Skeletal muscle tissue (tissue), 4 donors: ENCODE measurements around the gene PHOX2A. TPM values are rescaled to one million over a fixed set of nuclear protein-coding genes. Genes with fewer than 3 reads are reported as not detected.
"Not testable (repeated sequence)": the region's sequence is repeated elsewhere in the genome, so short reads cannot be mapped to it uniquely, and the experiment has no call there.

Experiments used
- H3K27ac ChIP-seq: one replicate; pipeline ENCODE4 v1.7.0; 2013; ENCODE audit warnings: mild to moderate bottlenecking, low read depth, low read length, inconsistent platforms
- H3K27me3 ChIP-seq, 3 donors: one replicate each; pipeline ENCODE4 v1.7.0; 2013; ENCODE audit warnings: low read length in 3 of 3; ENCODE audit not compliant: control insufficient read depth in 3 of 3, insufficient read depth in 3 of 3
- H3K36me3 ChIP-seq, 3 donors: one replicate each; pipeline ENCODE4 v1.7.0; 2013; ENCODE audit warnings: low read length in 3 of 3; ENCODE audit not compliant: control insufficient read depth in 3 of 3, insufficient read depth in 3 of 3
- H3K4me1 ChIP-seq, 3 donors: one replicate each; pipeline ENCODE4 v1.7.0; 2013; ENCODE audit warnings: low read length in 3 of 3, mild to moderate bottlenecking in 3 of 3; ENCODE audit not compliant: control insufficient read depth in 3 of 3, insufficient read depth in 3 of 3
- H3K4me3 ChIP-seq, 3 donors: one replicate each; pipeline ENCODE4 v1.7.0; 2013; ENCODE audit warnings: low read length in 3 of 3
- H3K9ac ChIP-seq, 3 donors: one replicate each; pipeline ENCODE4 v1.7.0; 2013; ENCODE audit warnings: low read length in 3 of 3, mild to moderate bottlenecking in 3 of 3, moderate library complexity in 2 of 3, low read depth in 1 of 3
- H3K9me3 ChIP-seq, 3 donors: one replicate each; pipeline ENCODE4 v1.7.0; 2013; ENCODE audit warnings: low read length in 3 of 3; ENCODE audit not compliant: control insufficient read depth in 3 of 3
- total RNA-seq: library from RNA; depleted of rRNA; stranded (reverse); fragments of >200 nt; gene quantifications from one replicate; pipeline ENCODE4 v1.2.3, GENCODE V29; 2014
- donor health status: Osteomylitis.

Gene PHOX2A
- not detected for total RNA-seq

DNA sequence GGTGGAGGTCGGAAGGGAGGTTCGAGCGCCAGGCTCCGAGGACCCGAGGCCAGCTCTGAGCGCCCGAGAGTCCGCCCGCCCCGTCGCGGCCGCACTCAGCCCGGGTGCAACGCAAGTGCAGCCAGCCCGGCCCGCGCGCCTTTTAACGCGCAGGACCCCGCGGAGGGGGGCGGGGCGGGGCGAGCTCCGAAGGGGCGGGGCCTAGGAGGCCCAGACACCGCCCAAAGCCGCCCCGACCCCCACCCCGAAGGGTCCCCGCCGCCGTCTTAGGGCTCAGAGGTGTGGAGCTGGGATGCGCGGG is at the start of gene PHOX2A:
Gene PHOX2A, minus strand, starts transcription at position 117 of the 301 bp plus-strand sequence. CDS start 172 bp downstream, outside the sequence.
- Histone ChIP-seq H3K9ac (no peak within 1 kb of the TSS), H3K27me3 (peaks cover 56 to 64% (median 60%) of the 10 kb centered on the region in 3 donors), H3K4me1 (peaks cover 12 to 18% (median 16%) of the 10 kb centered on the region in 3 donors), H3K27ac (no peak within 1 kb of the TSS), H3K36me3 (no peaks in the 10 kb centered on the region), H3K4me3 (no peak within 1 kb of the TSS), H3K9me3 (no peaks in the 10 kb centered on the region)

DNA sequence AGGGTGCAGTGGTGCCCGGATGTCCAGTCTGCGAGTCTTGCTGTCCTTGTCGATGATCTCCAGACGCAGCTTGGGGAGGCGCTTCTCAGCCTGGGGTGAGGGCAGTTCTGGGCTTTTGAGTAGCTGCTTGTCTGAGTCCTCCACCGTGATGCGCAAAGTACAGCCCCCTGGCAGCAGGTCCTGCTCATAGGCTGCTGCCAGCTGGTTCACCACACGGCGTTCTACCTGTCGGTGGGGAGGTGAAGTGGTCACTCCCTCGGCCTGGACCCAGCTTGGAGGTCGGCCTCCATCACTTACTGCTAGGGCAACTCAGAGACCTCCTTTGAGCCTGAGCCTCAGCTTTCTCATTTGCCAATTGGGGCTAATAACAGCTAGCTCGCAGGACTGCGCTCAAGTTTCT is 49.4 kb upstream of the PHOX2A start:
- H3K9ac ChIP-seq = no peak overlapping the region
- no peak overlapping the region for H3K4me3 ChIP-seq
- H3K36me3 ChIP-seq = peaks cover 40 to 52% (median 50%) of the 10 kb centered on the region in 3 donors
- H3K9me3 ChIP-seq = no peaks in the 10 kb centered on the region
- no peak overlapping the region for H3K27ac ChIP-seq
- H3K27me3 ChIP-seq = no peaks in the 10 kb centered on the region
- H3K4me1 ChIP-seq = no peaks in the 10 kb centered on the region

DNA sequence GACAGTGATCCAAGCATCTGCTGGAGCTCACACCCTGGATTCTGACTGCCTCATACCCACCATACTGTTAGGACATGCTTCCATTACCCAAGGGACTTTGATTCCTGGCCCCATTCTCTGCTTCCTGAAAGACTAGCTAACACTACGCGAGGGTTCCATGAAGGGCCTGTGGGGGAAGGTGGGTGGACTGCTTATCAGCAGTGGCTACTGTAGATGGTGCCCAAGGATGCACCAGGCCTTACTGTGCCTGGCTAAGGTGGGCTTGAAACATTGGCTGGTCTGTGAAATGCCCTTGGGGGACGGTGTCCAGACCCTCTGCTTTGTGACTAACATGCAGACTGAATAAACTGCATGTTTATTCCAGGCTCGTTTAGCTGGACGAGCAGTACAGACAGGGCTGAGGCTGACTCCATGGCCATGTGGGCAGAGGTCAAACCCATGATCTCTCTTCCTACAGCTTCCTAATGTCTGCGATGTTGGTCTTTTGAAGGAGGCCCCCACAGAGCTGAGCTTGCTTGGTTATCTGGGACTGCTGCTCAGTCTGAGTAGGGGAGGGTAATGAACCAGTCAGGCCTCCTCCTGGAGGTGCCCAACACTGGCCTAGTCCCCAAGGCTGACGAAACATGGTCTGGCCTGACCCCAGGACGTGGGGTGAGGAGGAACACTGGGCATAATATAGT is 48.3 kb upstream of the PHOX2A start:
- H3K9me3 ChIP-seq = no peaks in the 10 kb centered on the region
- peaks cover 32 to 45% (median 45%) of the 10 kb centered on the region in 3 donors for H3K36me3 ChIP-seq
- no peaks in the 10 kb centered on the region for H3K4me1 ChIP-seq
- no peaks in the 10 kb centered on the region for H3K27me3 ChIP-seq
- no peak overlapping the region for H3K9ac ChIP-seq
- no peak overlapping the region for H3K4me3 ChIP-seq
- no peak overlapping the region for H3K27ac ChIP-seq

DNA sequence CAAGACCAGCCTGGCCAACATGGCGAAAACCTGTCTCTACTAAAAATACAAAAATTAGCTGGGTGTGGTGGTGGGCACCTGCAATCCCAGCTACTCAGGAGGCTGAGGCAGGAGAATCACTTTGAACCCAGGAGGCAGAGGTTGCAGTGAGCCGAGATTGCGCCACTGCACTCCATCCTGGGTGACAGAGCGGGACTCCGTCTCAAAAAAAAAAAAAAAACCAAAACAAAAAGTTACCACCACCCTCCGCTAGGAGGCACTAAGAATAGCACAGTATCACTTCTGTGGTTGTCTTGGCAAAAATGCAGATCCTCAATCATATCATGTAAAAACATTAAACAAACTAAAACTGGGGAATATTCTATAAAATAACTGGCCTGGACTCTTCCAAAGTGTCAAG is 46.8 kb upstream of the PHOX2A start:
- H3K4me1 ChIP-seq, H3K27me3 ChIP-seq, H3K9ac ChIP-seq, H3K4me3 ChIP-seq, H3K9me3 ChIP-seq, H3K27ac ChIP-seq: not testable (repeated sequence)
- H3K36me3 ChIP-seq = peaks cover 24 to 34% (median 33%) of the 10 kb centered on the region in 3 donors

DNA sequence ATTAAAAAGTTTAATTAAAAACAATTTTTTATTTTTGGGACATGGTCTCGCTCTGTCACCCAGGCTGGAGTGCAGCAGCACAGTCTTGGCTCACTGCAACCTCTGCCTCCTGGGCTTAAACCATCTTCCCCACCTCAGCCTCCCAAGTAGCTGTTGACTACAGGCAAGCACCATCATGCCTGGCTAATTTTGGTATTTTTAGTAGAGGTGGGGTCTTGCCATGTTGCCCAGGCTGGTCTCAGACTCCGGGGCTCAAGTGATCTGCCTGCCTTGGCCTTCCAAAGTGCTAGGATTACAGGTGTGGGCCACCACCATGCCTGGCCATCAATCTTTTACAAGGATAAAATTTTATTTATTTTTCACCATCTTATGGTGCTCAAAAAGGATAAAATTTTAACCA is 43.3 kb upstream of the PHOX2A start:
- Histone ChIP-seq H3K4me3 (no peak overlapping the region), H3K27me3 (no peaks in the 10 kb centered on the region), H3K9me3 (no peaks in the 10 kb centered on the region), H3K36me3 (peaks cover 0 to 3% (median 3%) of the 10 kb centered on the region in 3 donors), H3K27ac (no peak overlapping the region), H3K4me1 (no peaks in the 10 kb centered on the region), H3K9ac (no peak overlapping the region)

DNA sequence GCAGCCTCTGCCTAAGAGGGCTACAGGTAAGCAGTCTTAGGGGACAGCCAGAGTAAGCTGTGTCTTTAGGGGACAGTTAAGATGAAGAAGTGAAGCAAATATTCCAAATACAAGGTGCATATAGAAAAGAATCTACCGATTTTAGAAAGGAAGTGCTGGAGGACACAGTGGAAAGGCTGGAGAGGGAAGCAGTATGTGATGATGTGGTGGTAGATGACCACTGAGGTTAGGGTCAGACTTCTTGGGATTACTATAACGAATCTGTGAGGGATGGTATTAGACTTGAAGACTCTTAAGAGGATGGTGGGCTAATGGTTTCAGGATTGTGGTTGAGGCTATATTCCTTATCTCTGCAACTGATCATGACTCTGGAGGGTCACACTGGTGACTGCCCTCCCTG is 40.0 kb upstream of the PHOX2A start:
- Histone ChIP-seq H3K27me3 (peaks cover 0 to 4% (median 0%) of the 10 kb centered on the region in 3 donors), H3K9ac (no peak overlapping the region), H3K27ac (no peak overlapping the region), H3K4me1 (no peaks in the 10 kb centered on the region), H3K36me3 (no peaks in the 10 kb centered on the region), H3K9me3 (no peaks in the 10 kb centered on the region), H3K4me3 (no peak overlapping the region)

DNA sequence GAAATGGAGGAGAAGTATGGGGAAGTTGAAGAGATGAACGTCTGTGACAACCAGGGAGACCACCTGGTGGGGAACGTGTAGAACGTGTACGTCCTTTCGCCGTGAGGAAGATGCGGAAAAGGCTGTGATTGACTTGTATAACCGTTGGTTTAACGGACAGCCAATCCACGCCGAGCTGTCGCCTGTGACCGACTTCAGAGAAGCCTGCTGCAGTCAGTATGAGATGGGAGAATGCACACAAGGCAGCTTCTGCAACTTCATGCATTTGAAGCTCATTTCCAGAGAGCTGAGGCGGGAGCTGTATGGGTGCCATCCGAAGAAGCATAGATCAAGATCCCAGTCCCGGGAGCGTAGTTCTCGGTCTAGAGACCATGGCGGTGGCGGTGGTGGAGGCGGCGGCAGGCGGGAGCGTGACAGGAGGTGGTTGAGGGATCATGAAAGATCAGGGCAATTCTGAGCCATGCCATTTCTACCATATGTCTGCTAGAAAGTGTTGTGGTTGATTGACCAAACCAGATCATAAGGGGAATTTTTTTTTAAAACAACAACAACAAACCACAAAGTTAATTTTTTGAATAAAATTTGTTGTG is 36.8 kb upstream of the PHOX2A start:
- Histone ChIP-seq H3K9ac (no peak overlapping the region), H3K4me1 (no peaks in the 10 kb centered on the region), H3K27ac (no peak overlapping the region), H3K27me3 (peaks cover 0 to 4% (median 0%) of the 10 kb centered on the region in 3 donors), H3K4me3 (no peak overlapping the region), H3K9me3 (no peaks in the 10 kb centered on the region), H3K36me3 (no peaks in the 10 kb centered on the region)

DNA sequence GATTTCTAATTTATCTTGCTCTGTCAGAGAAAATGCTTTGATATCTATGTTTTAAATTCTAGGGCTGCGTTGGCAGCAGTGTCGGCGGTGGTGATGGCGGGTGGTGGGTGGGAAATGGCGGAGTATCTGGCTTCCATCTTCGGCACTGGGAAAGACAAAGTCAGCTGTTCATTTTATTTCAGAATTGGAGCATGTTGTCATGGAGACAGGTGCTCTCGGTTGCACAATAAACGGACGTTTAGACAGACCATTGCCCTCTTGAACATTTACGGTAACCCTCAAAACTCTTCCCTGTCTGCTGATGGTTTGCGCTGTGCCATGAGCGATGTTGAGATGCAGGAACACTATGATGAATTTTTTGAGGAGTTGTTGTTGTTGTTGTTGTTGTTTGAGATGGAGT is 36.1 kb upstream of the PHOX2A start:
- H3K9me3 ChIP-seq = no peaks in the 10 kb centered on the region
- no peaks in the 10 kb centered on the region for H3K4me1 ChIP-seq
- H3K27ac ChIP-seq = no peak overlapping the region
- peaks cover 0 to 4% (median 0%) of the 10 kb centered on the region in 3 donors for H3K27me3 ChIP-seq
- no peak overlapping the region for H3K4me3 ChIP-seq
- no peak overlapping the region for H3K9ac ChIP-seq
- H3K36me3 ChIP-seq = no peaks in the 10 kb centered on the region

DNA sequence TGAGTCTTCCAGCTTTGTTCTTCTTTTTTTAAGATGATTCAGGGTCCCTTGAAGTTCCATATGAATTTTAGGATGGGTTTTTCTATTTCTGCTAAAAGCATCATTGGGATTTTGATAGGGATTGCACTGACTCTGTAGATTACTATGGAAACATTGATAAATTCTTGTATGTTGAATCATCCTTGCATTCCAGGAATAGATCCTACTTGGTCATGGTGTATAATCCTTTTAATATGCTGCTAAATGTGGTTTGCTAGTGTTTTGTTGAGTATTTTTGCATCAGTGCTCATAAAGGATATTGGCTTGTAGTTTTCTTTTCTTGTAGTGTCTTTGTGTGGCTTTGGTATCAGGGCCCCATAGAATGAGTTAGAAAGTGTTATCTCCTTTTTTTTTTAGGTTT is 34.9 kb upstream of the PHOX2A start:
- H3K27me3 ChIP-seq = peaks cover 0 to 4% (median 0%) of the 10 kb centered on the region in 3 donors
- H3K4me3 ChIP-seq = no peak overlapping the region
- H3K36me3 ChIP-seq = no peaks in the 10 kb centered on the region

DNA sequence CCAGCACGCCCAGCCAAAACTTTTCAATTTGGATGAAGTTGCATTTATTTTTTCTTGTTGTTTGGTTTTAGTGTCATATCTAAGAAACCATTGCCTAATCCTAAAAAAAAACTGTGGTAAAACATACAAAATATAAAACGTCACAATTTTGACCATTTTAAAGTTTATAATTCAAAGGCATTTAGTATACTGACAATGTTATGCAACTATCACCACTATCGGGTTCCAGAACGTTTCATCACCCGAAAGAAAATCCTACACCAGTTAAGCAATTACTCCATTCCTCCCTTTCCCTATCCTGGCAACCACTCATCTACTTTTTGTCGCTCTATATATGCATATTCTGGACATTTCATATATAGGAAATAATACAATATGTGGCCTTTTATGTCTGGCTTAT is 30.5 kb upstream of the PHOX2A start:
- Histone ChIP-seq H3K36me3 (no peaks in the 10 kb centered on the region), H3K9ac (no peak overlapping the region), H3K27ac (no peak overlapping the region), H3K27me3 (no peaks in the 10 kb centered on the region), H3K4me3 (no peak overlapping the region), H3K4me1 (no peaks in the 10 kb centered on the region), H3K9me3 (no peaks in the 10 kb centered on the region)

More for the DNA sequence above, 34.9 kb upstream of the PHOX2A start:
- H3K9ac ChIP-seq = no peak overlapping the region
- H3K27ac ChIP-seq = no peak overlapping the region
- H3K4me1 ChIP-seq = no peaks in the 10 kb centered on the region
- H3K9me3 ChIP-seq = no peaks in the 10 kb centered on the region
